RPMI8226 (cell line): ENCODE results near the gene UACA.
A peak's percentile ranks its signal among the peaks of the same experiment; 100 is the strongest.

Experiments used
- DNase-seq: peaks from one replicate; pipeline ENCODE4 v3.0.0-alpha.2; 2015

The UACA gene

GRCh38 chr15:70786996-70787395 lies 23.6 kb upstream of the UACA start:
- DNase-seq, result no peak

- peak; percentile 53 for DNase-seq
These were observed 20.3 kb upstream of the UACA start for GRCh38 chr15:70783610-70784022.

GRCh38 chr15:70783041-70783440 lies 19.7 kb upstream of the UACA start:
- no peak for DNase-seq

- no peak for DNase-seq
These were observed 17.9 kb upstream of the UACA start for GRCh38 chr15:70781236-70781635.

- no peak for DNase-seq
These were observed 15.1 kb upstream of the UACA start for GRCh38 chr15:70778258-70779076.

GRCh38 chr15:70777170-70777926 lies 14.0 kb upstream of the UACA start:
- no peak for DNase-seq

- DNase-seq, result no peak
These were observed 11.8 kb upstream of the UACA start for GRCh38 chr15:70775160-70775559.

GRCh38 chr15:70772402-70772801 lies 9.0 kb upstream of the UACA start:
- no peak for DNase-seq

- no peak for DNase-seq
These were observed 7.5 kb upstream of the UACA start for GRCh38 chr15:70770863-70771262.

- DNase-seq, result peak; percentile 23
These were observed 5.0 kb upstream of the UACA start for GRCh38 chr15:70768257-70768883.

GRCh38 chr15:70767667-70768066 lies 4.3 kb upstream of the UACA start:
- DNase-seq, result peak; percentile 21

- DNase-seq, result no peak
These were observed 3.2 kb upstream of the UACA start for GRCh38 chr15:70766597-70766996.

- DNase-seq, result no peak
These were observed 2.3 kb upstream of the UACA start for GRCh38 chr15:70765504-70766281.

- DNase-seq, result no peak
These were observed 782 bp upstream of the UACA start for GRCh38 chr15:70763950-70764730.

- peak; percentile 45 for DNase-seq
These were observed 764 bp downstream of the UACA start for GRCh38 chr15:70762469-70763119.

- no peak for DNase-seq
These were observed 1.4 kb downstream of the UACA start for GRCh38 chr15:70761931-70762468.

- no peak for DNase-seq
These were observed 2.3 kb downstream of the UACA start for GRCh38 chr15:70761046-70761445.

GRCh38 chr15:70758790-70759462 lies 4.4 kb downstream of the UACA start:
- no peak for DNase-seq

- no peak for DNase-seq
These were observed 5.7 kb downstream of the UACA start for GRCh38 chr15:70757627-70758026.

- no peak for DNase-seq
These were observed 8.5 kb downstream of the UACA start for GRCh38 chr15:70754862-70755261.
